ENCODE data around the gene GLT6D1.

The GLT6D1 gene

DNA sequence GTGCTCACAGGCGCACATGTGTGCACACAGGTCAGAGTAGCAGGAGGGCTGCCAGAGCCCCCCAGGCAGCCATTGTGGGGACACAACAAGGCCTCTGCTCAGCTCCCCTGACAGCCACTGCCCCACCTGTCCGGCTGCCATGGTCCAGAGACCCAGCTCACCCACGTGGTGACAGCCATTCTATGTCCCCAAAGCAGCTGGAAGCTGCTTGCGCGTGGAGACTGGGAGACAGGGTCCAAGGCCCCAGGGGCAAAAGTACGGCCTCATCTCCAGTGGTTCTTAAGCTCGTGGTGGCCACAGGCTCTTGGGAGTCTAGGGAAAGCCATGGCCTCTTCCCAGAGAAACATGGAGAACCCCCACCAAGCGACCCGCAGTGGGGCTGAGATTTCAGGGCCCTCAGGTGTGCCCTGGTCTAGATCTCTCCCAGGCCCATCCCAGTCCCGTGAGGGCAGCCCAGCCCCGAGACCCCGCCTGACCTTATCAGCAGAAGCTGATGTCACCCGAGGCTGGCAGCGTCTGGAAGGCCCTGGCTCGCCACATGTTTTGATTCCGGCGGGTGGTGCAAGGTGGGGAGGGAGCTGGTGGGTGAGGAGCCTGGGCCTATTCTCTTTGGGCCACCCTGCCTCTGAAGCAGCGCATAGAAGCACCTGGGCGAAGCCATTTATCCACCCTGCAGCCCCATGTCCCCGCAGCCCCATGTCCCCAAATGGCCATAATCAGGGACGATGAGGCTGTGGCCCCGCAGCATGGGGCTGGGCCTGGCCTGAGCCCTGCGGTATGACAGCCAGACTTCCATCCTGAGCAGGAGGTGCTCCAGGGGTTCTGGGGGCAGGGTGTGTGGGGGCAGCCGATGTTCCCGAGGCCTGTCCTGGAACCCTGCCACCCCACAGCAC is 31.7 kb downstream of the GLT6D1 start:
- no peak for DNase-seq

DNA sequence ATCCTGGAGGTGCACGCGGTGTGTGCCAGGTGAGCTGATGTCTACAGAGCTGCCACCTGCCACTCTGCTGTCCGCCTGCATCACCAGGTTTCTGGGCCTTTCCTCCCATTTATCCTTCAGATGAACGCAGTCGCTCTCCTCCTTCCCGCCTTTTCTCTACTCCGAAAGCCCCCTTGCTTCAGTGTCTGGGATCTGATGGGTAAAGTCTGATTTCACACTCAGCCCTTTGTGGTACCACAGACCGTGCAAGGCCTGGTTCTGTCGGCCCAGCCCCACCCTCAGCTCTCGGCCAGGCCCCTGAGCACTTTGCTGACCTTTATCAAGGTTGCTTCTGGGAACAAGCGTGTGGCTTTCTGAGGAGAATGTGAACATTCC is 32.5 kb downstream of the GLT6D1 start:
- no peak for DNase-seq

DNA sequence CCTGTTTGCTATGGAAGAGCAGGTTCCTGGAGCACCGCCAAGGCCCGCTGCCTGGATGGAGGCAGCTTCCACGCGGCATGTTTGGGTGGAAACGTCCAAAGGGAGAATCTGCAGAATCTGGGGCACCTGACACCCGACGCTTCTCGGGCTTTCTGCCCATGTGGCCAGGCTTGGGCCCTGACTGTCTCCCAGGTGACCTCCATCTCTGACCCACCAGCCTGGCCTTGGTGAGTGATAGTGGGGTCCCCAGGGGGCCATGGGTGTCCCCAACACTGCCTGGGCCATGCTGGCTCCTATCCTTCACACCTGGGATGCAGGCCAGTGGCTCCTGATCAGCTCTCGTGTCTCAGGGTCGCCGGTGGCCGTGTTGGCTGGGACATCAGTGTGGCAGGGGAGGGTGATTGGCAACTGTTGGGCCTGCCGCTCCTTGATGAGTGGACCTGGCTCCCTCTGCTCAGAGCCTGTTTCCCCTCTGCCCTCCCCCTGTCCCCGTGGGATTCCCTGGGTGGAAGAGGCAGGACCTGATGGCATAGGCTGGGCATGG is 34.0 kb downstream of the GLT6D1 start:
- peak; percentile 2 for DNase-seq

DNA sequence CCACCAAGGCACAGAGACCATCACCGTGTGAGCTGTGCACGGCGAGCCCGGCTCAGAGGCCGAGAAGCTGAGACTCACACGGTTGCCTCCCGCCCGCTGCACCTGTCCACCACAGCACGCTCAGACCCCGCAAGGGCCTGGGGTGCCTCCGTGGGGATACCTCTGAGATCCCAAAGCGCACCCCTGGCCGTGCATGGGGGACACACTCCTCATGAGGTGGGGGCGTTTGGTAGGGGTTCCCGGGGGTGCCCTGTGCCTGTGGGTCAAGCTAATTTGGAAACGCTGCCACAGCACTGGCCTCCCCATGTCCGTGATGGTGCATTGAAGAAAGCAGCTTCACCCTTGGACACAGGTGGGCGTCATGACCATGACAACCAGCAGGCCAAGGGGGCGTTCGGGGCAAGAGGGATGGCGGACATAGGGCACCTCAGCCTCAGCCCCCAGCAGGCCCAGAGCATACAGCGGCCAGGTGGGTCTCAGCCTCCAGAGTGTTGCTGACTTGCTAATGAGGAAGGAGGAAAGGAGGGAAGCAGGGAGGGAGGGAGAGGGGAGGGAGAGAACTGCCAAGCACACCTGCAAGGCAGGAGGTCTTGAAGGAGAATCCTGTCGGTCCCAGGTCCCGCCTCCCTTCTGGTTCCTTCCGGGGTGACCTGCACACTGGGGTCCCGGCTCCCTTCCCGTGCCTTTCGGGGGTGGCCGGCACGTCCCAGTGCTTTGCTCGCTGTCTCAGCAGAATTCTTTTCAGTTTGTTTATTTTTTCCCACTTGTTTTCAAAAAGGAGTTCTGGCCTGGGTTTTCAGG is 34.7 kb downstream of the GLT6D1 start:
- peak; percentile 4 for DNase-seq

DNA sequence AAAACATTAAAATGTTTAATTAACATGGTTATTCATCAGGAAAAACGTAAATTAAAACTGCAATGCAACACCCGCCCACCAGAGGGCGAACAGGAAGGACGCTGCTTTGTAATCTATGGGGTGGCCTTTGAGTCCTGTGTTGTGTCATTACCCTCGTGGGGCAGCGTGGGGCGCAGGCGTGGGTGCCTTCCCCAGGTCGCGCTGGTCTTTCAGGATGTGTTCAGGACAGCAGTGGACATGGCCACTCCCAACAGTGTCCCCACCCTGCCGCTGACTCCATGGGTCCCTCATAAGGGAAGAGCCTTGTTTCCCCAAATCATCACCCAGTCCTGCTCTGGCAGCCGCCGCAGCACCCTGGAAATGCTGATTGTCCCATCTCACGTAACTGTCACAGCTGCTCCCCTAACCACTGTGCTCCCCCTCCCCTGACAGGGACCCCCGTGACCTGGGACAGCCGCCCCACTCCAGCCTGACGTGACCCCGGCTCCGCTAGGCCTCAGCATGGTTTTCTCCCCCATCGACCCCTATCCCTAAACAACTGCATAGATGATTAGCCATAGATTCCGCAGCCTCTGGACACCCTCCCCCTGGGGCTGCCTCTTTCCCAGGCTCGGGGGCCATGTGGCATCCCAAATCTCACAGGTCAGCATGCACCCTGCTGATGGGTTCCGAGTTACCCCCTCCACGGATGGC is 36.4 kb downstream of the GLT6D1 start:
- DNase-seq = peak; percentile 28

DNA sequence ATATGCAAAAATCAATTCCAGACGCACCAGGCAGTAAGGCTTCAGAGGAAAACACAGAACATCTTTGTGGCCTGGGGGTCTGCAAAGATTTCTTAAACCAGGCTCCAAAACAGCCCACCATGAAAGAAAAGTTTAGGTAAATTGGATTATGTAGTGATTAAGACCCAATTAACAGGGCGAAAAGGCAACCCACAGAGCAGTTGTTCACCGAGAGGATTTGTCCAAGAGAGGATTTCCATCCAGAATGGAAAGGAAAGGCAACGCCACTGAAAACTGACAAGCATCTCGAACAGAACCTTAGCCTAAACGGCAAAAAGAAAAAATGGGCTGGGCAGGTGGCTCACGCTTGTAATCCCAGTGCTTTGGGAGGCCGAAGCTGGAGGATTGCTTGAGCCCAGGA is 37.4 kb downstream of the GLT6D1 start:
- DNase-seq = no peak

DNA sequence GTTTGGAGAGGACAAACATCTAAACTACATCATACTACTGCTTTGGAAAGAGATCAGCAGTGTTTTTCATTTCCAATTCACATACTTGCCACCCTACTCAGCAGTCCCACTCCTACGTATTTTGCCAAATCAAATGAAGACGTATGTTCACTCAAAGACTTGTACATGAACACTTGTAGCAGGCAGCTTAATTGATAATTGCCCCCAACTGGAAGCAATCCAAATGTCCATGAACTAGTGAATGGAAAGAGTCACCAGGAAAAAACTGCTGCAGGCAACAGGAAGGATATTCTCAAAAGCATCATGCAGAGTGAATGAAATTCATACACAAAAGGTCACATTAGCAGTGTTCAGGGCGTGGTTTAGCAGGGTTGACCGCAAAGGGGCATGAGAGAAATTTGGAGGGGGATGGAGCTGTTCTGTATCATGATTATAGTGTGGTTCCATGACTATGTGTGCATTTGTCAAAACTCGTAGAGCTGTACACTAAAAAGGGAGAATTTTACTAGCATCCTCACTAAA is 39.0 kb downstream of the GLT6D1 start:
- DNase-seq = no peak

DNA sequence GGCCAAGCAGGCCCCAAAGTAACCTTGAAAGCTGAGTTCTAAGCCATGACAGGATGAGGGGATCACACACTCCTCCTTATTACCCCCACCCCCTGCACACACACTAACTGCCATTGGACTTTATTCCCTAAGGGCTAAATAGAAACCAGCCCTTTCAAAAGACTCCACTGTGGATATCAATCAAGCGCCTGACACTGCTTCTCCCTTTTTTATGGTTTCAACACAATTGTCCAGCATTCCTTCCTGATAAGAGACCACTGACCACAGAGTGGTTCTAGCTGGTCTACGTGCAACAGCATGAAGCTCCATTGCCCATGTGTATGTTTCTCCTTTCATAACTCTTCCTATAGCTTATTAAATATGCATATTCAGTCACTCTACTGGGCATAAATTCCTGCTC is 43.1 kb downstream of the GLT6D1 start:
- DNase-seq = no peak

DNA sequence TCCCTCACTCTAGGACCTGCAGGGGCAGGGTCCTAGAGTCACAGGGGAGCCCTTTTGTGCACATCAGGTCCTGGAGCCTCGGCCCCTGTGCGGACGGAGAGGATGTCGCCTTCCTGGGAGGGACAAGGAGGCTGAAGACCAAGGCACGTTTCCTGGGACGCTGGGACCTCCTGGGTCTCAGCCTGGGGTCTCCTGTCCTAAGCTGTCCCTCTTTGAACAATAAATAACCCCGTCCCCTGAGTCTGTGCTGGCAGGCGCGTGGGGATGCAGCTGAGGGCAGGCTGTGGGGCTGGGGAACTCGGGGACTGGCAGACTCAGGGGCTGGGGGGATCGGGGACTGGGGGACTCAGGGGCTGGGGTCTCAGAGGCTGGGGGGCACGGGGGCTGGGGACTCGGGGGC is 46.7 kb downstream of the GLT6D1 start:
- DNase-seq = no peak

DNA sequence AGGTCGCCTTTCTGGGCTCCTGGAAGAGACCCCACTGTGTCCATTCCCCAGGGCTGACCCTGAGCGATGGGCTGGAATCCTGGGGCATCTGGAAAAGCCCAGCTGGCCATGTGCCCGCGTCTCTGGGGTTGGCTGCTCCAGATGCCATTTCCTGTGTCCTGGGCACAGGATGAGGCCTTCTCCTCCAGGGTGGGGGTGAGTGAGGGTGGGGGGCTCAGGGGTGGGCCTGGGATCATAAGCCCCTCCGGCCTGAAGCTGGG is 47.1 kb downstream of the GLT6D1 start:
- DNase-seq = no peak

DNA sequence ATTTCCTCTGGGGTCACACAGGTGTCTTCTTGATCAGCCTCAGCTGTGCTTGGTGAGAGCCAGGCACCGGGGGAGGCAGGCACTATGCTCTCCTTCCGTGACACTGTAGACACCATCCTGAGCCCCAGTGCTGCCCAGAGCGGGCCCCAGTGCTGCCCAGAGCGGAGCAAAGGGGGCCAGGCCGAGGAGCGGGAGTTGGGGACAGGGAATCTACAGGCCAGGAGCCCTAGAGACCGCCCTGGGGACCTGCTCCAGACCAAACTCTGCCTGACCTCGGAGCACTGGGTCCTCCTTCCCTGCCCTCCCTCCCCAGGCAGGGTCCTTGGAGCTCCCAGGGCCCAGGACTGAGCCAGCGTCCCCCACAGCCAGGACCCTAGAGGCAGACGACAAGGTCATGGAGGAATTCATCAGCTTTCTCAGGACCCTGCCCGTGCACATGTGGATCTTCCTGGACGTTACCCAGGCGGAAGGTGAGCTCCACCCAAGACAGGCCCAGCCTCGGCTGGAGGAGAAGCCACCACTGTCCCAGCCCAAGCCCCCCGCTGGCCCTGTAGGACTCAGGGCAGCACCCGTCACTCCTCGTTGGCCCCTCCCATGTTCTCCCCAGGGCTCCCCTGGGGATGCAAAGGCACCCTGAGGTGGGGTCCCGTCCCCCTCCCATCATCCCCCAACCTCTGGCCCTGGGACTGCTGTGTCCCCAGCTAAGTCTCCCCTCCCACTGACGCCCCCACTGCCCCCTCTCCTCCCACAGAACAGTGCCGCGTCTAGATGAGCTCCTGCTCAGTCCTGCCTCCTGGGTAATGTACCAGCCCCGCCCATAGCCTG is 47.6 kb downstream of the GLT6D1 start:
- no peak for DNase-seq

DNA sequence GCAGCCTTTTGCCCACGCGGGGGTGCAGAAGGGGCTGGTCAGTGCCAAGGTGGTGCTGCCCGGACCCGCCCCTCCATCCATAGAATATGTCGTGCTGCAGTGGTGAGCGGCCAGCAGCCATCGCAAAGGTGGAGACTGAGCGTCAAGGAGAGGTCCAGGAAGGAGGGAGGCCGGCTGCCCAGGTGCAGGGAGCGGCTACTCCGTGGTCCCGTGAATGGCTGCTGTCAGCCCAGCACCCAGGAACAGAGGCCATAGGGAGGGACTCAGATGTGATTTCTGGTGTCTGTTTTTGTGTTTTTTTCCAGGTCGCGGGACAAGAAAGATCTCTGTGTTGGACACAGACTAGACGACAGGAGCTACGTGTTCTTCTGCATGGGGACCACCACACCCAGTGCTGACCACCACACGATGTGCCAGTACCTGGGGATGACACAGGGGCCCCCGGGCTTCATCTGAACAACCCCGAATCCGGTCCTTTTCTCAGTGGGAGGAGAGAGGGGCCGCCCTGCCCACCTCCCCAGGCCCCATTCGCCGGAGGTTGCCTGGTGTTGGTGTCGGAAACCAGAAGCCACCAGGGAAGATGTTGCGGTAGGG is 48.8 kb downstream of the GLT6D1 start:
- DNase-seq = no peak

DNA sequence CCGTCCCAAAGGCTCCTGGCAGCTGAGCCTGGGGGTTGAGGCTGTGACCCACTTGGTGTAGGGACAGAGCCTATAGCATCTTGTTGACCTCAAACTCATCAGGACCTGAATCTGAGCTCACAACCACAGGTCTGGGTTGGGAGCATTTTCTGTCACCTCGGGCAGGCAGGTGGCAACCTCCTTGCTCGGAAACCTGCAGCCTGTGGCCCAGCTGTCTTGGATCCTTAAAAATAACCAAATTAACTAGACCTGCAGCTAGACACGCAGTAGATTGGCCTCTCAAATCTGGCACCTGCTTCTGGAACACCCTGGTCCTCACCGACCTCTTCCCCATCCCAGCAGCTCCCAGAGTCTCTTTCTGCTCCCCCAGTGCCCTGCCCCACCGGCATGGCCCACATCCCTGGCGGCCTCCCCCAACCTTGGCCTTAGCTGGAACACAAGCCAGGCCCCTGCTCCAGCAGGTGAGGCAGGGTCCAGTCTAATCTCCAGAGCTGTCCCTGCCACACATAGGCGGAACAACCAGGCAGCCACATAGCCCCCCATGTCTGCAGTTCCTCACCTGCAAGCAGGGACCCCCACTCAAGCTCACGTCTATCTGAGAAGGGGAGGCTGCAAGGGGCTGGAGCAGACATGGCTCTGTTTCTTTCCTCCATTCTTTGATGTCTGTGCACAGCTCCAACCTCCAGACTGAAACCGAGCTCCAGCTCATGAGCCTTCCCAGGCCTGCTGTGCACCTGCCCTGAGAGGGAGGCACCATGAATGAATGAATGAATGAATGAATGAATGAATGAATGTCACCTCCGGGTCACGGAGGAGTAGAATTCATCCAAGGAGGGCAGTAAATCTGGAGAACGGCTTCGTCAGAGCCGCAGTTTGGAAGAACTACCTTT is 49.5 kb downstream of the GLT6D1 start:
- no peak for DNase-seq

DNA sequence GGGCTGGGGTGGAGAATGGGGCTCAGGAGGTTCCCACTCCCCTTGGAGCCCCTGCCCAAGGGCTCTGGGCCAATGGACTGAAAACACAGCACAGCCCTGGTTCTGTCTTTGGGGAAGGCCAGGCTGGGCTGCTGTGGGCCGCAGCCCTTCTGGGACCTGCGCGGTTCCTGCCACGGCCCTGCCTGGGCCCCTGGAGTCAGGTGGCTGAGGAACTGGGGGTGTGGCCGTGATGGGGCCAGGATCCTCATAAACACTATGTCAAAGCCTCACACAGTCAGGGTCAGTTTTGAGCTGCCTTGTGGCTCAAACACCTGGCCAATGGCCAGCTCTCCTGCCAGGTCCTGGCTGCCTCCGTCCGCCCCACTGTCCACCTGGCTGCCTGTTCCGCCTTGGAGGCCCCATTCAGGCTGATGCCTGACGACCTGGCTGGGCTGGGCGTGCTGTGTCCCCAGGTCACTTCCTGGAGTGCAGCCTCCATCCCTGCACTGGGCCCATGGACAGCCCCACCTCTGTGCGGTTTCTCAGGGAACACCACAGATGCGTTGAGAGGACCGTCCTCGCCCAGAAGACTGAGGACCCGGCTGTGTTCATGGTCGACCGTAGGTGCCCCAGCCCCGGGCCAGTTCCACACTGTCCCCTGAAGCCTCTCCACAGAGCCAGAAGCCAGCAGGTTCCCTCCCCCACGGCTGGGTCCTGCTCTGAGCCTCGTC is 50.3 kb downstream of the GLT6D1 start:
- no peak for DNase-seq

DNA sequence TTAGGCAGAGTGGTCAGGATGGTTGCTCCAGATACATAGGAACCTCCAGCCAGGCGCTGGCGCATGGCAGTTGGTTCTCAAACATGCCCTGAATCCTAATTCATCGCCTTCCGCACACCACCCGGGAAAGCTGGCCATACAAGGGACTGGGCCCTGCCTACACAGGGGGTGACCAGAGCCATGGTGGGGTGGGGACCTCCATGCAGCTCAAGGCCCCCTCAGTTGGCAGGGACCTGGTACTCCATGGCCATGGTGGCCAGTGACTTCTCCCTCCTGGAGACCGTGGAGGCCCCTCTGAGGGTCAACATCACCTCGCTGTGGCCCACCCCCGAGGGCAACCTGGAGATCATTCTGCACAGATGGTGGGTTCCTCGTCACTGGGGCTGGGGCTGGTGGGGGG is 51.0 kb downstream of the GLT6D1 start:
- DNase-seq = no peak

DNA sequence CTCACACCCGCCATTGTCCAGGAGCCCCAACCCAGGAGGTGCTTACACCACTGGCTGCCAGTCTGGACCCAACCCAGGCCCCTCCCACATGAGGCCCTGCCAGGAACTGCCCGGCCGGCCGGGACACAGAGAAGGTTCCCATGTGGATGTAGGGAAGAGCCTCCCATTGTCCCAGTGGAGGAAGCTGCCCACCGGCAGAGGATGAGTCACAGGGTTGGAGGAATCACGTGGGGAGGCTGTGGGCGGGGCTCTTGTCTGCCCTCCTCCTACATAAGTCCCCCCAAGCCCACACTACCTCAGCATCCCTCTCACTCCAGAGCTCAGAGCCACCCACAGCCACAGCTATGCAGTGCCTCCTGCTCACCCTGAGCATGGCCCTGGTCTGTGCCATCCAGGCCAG is 51.7 kb downstream of the GLT6D1 start:
- DNase-seq = no peak

DNA sequence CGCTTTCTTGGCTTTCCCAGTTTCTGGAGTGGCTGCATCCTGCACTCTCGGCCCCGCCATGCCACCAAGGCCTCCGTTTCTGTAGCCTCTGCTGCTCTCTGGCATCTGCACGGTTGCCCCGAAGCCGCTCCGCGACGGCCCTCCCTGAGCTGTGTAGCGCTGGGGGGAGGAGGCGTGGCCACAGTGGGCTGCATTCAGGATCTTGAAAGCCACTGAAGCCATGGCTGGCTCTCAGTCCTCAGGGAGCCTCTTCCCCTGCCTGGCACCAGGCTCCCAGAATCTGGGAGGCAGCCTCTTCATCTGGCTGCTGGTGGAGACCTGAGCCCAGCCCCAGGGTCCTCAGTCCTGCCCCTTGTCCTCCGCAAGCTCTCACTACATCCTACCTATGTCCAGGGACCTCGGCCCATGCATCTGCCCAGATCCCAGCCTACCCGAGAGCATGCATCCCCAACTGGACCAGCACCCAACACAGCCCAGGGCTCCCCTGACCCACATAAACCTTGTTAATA is 52.7 kb downstream of the GLT6D1 start:
- no peak for DNase-seq

DNA sequence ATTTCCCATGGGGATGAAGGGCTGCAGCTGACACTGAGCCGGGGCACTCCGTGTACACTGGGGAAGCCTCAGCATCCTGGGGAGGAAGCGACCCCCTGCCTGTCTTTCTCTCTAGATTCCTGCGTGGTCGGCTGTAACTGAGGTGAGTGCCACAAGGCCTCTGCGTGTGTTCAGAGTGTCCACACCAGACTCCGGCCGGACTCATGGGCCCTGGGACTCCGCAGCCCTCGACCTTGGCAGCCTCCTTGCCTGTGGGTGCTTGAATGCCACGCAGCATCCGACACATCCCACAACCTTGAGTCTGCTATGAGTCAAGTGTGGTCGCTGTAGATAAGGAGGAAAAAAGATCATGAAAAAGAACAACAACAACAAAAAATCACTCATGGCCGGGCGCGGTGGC is 54.4 kb downstream of the GLT6D1 start:
- no peak for DNase-seq

DNA sequence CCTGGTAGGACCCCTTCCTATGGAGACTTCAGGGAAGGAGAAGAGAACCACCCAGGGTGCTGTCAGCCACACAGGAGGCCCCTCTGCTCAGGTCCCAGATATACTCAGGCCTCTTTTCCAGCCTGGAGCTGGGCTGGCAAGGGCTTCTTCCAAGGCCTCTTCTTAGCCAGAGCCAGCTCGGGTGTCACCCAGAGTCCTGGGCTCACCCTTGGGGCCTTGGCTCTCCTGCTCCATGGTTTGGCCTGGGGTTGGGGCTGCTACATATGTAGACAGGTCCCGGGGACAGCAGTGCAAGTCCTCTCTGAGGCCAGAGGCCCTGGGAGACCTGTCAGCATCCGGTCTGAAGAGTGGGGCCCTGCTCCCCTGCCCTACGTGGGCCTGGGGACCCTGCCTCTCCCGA is 55.0 kb downstream of the GLT6D1 start:
- DNase-seq = no peak

DNA sequence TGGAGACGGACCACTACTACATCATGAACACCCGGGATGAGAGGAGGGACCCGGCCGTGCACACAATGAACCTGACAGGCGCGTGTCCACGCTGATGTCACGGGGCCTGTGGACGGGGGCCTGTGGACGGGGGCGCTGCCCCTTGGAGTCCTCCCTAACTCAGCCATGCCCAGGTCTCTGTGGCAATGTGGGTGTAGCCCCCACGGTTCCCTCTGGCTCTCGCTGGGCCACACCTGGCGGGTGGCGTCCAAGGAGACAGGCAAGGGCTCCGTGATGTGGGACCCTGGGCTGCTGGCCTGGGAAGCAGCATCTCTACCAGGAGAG is 55.7 kb downstream of the GLT6D1 start:
- no peak for DNase-seq
